ENCODE results near the gene LRRC27.
"Not testable (repeated sequence)": the region's sequence is repeated elsewhere in the genome, so short reads cannot be mapped to it uniquely, and the experiment has no call there.

The LRRC27 gene

GRCh38 chr10:132301371-132302330, 30.3 kb upstream of the LRRC27 start:
- DNase-seq = no peak

GRCh38 chr10:132302421-132303310, 29.3 kb upstream of the LRRC27 start:
- DNase-seq = no peak

DNA sequence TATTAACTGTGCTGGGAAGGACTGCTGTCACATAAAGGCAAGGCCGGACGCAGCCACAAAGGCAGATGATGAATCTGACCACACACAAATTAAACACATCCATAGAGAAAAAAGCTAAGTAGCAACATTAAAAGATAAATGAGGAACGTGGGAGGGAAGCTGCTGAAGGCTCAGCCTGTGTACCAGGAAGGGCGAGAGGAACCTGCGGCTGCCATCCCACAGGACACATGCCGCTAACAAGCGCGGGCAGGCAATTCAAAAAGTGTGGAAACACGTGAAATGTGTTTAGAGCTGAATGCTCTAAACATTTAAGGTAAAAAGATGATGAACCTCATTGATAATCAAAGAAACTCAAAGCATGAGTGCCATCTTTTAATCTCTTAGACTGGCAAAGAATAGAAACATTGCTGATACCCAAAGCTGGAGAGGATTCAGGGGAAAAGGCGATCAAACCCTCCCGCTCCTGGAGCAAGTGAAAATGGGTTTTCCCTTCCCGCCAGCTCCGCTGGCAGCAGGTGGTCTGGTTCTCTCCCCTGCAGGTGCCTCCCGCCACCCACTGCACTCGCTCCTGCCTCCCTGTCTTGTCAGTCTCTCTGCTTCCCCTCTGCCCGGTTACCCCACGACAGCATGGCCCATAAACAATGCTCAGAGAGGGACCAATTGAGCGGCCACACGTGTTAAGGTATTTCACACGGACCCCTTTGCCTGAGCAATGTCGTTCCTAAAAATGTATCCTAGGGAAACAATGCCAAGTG, 28.5 kb upstream of the LRRC27 start:
- DNase-seq = no peak

DNA sequence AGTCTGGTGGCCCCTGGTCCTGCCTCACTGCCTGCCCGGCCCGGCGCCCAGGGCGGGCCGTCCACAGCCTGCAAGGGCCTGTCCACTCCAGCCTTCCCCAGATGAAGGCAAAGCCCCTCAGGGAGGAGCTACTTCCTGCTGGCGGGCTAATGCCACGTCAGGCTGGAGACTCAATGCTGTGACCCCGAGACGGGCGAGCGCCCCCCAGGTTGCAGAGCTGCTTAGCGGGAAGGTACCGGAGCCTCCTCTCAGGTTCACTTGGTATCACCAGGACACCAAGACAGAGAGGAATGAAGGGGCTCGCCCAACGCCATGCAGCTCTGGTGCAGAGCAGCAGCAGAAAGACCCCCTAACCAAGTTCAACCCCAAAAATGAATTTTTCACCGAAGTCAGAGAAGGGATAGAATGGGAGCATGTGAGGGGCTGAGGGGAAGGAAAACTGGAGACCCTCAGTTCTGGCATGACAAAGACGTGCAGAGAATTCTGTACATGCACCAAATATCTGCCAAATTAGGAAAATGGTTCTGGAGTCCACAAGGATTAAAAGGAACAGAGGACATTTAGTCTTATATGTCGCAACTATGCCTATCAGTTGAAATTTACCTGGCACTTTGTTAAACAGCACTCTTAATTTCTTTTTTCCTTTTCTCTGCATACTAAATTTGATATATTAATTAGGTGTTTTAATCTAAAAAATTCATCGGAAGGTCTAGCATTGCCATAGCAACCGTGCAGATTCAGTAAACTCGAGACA, 27.1 kb upstream of the LRRC27 start:
- no peak for DNase-seq

DNA sequence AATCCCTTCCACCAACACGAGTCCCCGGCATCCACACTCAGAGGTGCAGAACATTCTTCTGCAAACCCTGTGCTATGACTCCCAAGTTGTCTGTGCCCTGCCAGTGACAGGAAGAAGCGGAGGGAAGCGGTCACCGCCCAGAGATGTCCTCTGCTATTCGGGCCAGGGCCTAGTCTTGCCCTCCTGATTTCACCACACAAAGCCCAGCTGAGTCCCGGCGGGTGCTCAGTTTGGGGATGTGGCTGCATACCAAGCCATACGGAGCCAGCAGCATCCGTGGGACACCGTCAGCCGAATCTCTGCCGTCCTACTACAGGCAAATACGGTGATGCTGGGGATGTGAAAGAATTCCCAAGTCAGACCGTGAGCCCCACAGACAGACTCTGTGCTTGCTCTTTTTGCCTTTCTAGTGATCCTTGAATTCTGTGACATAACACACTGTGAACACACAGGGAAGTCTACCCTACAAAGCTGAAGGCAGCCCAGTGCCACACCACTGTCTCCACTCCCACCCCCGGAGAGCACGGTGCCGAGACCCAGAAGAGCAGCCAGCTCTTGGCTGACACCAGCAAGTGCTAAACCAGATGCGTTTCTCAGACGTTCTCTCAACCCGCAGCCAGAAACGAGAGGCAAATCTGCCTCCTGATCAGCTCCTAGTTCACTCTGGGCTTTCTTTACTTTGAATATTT, 26.2 kb upstream of the LRRC27 start:
- DNase-seq = no peak

DNA sequence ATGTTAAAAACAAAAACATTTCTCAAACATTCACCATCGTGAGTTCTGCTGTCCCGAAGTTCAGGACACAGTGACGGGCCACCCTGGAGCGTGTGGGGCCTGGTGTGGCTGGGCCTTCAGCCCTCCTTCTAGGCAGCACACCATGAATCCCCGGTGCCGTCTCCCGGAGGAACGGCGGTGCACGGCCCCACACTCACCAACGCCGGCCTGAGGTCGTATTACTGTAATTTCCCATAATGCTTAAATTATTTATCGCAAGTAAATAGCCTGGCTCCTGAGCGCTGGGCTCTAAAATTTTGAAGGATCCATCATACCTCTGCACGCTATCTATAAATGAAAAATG, 25.7 kb upstream of the LRRC27 start:
- DNase-seq = no peak

DNA sequence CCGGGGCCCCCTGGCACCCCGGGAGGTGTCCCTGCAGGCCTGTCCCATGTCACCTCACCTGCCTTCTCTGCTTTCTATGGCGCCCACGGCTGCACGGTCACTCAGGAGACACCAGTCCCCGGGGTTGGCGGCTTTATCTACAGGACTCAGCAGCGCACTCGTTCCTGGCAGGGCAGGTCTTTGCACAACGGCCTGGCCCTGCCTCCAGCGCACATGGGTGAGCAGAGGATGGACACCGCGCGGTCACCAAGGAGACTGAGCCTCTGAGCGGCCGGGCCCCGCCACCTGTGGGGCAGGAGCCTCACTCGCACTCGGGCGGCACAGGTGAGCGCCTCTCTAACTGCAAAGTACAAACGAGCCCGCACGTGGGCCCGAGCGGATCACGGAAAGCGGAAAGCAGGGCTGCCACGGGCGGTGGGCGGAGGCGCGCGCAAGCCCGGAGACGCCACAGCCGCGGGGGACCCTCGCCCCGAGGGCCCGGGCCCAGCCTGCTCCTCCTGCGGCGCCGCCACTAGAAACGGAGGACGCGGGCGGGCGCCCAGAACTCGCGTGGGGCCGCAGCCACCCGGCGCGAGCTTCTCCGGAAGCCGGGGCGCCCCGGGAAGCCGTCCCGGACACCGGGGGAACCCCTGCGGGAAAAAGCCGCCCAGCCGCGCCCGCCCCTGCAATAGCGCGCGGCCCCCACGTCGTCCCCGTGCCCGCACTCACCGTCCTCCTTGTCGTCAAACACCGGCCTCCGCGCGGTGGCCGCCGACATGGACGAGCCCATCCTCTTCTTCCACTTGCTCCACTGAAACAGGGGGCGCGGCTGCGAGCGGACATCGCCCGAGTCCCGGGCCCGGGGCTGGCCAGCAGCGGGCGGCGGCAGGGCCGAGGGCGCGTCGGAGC, 24.9 kb upstream of the LRRC27 start:
- DNase-seq = no peak

GRCh38 chr10:132307823-132308586, 24.0 kb upstream of the LRRC27 start, which contains the start of gene STK32C:
Gene STK32C (minus strand): TSS chr10:132307950. CDS start chr10:132307833, 117 bp downstream.
- DNase-seq = peak; percentile 19

GRCh38 chr10:132308587-132309470, 23.2 kb upstream of the LRRC27 start:
- DNase-seq = no peak

GRCh38 chr10:132309471-132309865, 22.5 kb upstream of the LRRC27 start:
- DNase-seq = no peak

GRCh38 chr10:132309879-132310591, 22.0 kb upstream of the LRRC27 start:
- no peak for DNase-seq

DNA sequence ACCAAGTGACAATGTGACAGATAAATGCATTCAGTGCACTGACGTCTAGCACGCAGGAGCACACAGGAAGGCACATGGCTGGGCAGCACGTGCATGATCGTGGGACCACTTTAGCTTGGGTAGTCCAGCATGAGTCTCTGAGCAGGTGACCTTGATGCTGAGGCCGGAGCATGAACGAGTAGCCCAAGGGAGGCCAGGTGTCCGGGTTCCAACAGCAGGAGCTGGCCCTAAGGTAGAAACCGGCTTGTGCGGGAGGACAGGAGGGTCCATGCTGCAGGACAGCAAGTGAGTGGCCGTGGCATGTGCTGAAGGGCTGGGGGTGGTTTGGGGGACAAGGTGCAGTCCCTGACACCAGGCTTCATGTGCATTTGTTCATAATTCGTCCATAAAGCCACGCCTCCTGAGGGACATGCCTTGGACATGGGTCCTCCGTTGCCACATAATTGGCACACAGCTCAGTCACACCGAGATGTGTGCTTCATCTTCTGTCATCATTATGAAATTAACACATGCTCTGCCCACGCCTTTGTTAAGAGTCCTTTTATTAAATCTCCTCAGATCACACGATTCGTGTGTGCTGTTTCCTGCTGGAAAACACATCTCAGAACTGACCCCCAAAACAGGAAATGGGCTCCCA, 21.2 kb upstream of the LRRC27 start:
- no peak for DNase-seq

GRCh38 chr10:132311338-132311939, 20.6 kb upstream of the LRRC27 start:
- no peak for DNase-seq

DNA sequence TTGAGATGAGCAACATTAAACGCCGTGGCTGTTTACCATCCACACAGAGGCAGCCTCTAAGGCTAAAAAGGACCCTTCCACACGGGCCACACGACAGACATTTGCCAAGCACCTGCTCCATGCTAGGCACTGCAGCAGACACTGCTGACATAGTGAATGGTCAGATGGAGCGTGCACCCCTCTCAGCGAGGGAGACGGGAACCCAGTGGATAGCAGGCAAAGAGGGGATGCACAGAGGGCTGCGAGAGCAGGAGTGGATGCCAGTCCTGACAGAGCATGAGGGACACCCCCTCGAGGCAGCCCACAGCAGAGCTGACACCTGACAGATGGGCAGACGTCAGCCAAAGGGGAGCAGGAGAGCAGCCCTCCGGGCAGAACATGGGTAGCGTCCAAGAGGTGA, 18.7 kb upstream of the LRRC27 start:
- DNase-seq = no peak

GRCh38 chr10:132313865-132314264, 18.1 kb upstream of the LRRC27 start:
- no peak for DNase-seq

DNA sequence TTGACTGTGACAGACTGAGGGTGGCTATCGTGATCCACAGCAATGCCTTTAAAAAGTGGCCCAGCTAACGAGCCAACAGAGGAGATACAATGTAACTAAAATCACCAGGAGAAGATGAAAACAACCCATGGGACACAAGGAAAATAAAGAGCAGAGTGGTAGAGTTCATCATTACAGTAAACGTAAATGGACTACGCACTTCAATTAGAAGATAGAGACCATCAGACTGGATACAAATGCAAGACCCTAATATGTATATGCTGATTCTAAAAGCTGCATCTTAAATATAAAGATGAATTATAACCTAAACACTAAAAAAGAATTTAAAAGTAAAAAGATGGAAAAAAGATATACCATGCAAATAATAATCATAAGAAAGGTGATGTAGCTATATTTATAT, 17.7 kb upstream of the LRRC27 start:
- DNase-seq = no peak

GRCh38 chr10:132314881-132315280, 17.1 kb upstream of the LRRC27 start:
- not testable (repeated sequence) for DNase-seq

Measured in NCI-H1694 treated with DMSO at 0.1 percent for 48 hours (cell line).